Hepatocyte (in vitro differentiated cells): ENCODE measurements around the gene SH3TC1. TPM values are rescaled to one million over a fixed set of nuclear protein-coding genes. Genes with fewer than 3 reads are reported as not detected.

Experiments
- DNase-seq: peaks from one replicate; pipeline ENCODE4 v3.0.0-alpha.2; 2016; ENCODE audit warnings: low spot score
- H2AFZ ChIP-seq: fragments of 200-600 bp; sonication (generic); 2 replicates; pipeline ENCODE4 v1.6.0; 2016; ENCODE audit warnings: antibody characterized with exemption, mild to moderate bottlenecking
- H3K27ac ChIP-seq: fragments of 200-600 bp; sonication (generic); 2 replicates; pipeline ENCODE4 v1.5.1; 2016; ENCODE audit warnings: mild to moderate bottlenecking
- H3K27me3 ChIP-seq: fragments of 200-600 bp; sonication (generic); 2 replicates; pipeline ENCODE4 v1.6.1; 2016
- H3K36me3 ChIP-seq: fragments of 200-600 bp; sonication (generic); replicated peaks from 2 replicates; pipeline ENCODE4 v1.5.1; 2016; ENCODE audit warnings: low read depth; ENCODE audit not compliant: insufficient read depth
- H3K4me1 ChIP-seq: fragments of 200-600 bp; sonication (generic); 2 replicates; pipeline ENCODE4 v1.5.1; 2016; ENCODE audit warnings: mild to moderate bottlenecking, moderate library complexity; ENCODE audit not compliant: insufficient read depth
- H3K4me2 ChIP-seq: fragments of 200-600 bp; sonication (generic); 2 replicates; pipeline ENCODE4 v1.6.0; 2016
- H3K4me3 ChIP-seq: fragments of 200-600 bp; sonication (generic); 2 replicates; pipeline ENCODE4 v1.5.1; 2016; ENCODE audit warnings: mild to moderate bottlenecking
- H3K79me2 ChIP-seq: fragments of 200-600 bp; sonication (generic); 2 replicates; pipeline ENCODE4 v1.6.0; 2017; ENCODE audit warnings: mild to moderate bottlenecking
- H3K9me2 ChIP-seq: fragments of 200-600 bp; sonication (generic); replicated peaks from 2 replicates; pipeline ENCODE4 v1.6.0; 2017; ENCODE audit warnings: mild to moderate bottlenecking; ENCODE audit not compliant: insufficient read depth
- H3K9me3 ChIP-seq: fragments of 200-600 bp; sonication (generic); 2 replicates; pipeline ENCODE4 v1.5.1; 2016; ENCODE audit warnings: low read depth, mild to moderate bottlenecking
- H4K20me1 ChIP-seq: fragments of 200-600 bp; sonication (generic); 2 replicates; pipeline ENCODE4 v1.6.0; 2016; ENCODE audit warnings: mild to moderate bottlenecking; ENCODE audit not compliant: insufficient read depth, poor library complexity, severe bottlenecking
- EZH2 ChIP-seq: fragments of 200-600 bp; sonication (generic); IDR thresholded peaks from 2 replicates; pipeline ENCODE4 v1.6.1; 2016; ENCODE audit warnings: antibody characterized with exemption, mild to moderate bottlenecking, borderline replicate concordance
- EZH2phosphoT487 ChIP-seq: fragments of 200-600 bp; sonication (generic); IDR thresholded peaks from one replicate; pipeline ENCODE4 v1.6.1; 2018; ENCODE audit warnings: antibody characterized with exemption, mild to moderate bottlenecking, low read depth, moderate library complexity; ENCODE audit not compliant: unreplicated experiment, severe bottlenecking
- WGBS: methylation state at CpG from one replicate; pipeline ENCODE4 v1.1.6; 2016; ENCODE audit warnings: low lambda C conversion rate; ENCODE audit errors: missing lambda C conversion rate; 5-methylcytosine and 5-hydroxymethylcytosine counted together
- polyA plus RNA-seq: library from polyadenylated mRNA; unstranded; fragments of >200 nt; fragmentation: Nextera tagmentation; extraction: Ambion mirVana; gene quantifications from 2 replicates; pipeline ENCODE4 v1.2.1, GENCODE V29; 2016
- total RNA-seq: library from RNA; depleted of rRNA; stranded (reverse); fragments of >200 nt; gene quantifications from 2 replicates; pipeline ENCODE4 v1.2.3, GENCODE V29; 2014
- TF ChIP-seq, protein P1 (sequence below): fragments of 200-600 bp; sonication (generic); IDR thresholded peaks from 2 replicates; pipeline ENCODE4 v1.5.1; 2016; ENCODE audit warnings: antibody characterized with exemption, mild to moderate bottlenecking; ENCODE audit not compliant: poor library complexity

Gene SH3TC1
- total and polyA plus RNA-seq, 2 experiments from 2014 or later = 30.3 to 35.4 TPM

DNA sequence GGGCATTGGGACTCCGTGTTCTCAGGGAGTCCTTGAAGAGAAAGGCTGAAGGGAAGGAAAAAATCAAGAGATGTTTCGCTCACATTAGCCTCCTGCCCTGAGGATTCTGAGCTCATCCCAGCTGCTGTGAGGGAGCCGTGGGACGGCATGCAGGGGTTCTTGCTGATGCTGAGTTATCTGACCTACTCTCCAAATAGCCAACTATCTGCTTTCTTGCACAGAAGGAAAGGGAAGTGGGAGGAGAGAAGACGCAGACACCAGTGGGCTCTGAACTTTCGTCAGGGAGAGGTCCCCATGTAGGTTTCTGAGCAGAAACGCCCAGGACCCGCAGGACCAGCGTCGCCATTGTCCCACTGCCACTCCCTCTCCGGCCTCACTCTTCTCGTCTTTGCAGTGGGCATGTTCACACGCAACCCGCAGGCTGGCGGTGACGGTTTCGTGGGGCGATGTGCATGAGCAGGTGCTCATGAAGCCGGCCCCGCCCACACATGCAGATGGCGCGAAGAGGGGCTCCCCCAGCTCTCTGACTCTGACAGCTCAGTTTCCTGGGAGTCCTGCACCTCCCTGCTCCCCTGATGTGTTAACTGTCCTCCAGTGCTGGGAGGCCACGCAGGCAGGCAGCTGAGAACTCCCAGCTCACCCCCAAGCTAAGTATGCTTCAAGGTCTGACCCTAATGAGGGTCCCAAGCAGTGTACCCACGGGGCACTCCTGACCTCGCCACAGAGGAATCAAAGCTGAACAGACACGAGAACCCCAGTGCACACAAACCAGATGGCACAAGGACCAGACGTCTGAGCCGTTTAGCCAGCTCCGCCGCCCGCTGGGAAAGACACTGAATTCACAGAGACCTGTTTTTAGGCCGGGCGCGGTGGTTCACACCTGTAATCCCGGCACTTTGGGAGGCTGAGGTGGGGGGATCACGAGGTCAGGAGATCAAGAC lies 26.8 kb upstream of the SH3TC1 start:
- Histone ChIP-seq H3K27me3 (no peaks in the 10 kb centered on the region), H3K79me2 (no peaks in the 10 kb centered on the region), H3K4me3 (no peak overlapping the region), H4K20me1 (no peaks in the 10 kb centered on the region), H3K36me3 (no peaks in the 10 kb centered on the region), H3K9me3 (no peaks in the 10 kb centered on the region), H3K27ac (no peak overlapping the region), H3K9me2 (no peaks in the 10 kb centered on the region), H2AFZ (no peak overlapping the region), H3K4me2 (no peak overlapping the region), H3K4me1 (peaks cover 7% of the 10 kb centered on the region)
- no peak for DNase-seq
- TF ChIP-seq, protein P1, sequence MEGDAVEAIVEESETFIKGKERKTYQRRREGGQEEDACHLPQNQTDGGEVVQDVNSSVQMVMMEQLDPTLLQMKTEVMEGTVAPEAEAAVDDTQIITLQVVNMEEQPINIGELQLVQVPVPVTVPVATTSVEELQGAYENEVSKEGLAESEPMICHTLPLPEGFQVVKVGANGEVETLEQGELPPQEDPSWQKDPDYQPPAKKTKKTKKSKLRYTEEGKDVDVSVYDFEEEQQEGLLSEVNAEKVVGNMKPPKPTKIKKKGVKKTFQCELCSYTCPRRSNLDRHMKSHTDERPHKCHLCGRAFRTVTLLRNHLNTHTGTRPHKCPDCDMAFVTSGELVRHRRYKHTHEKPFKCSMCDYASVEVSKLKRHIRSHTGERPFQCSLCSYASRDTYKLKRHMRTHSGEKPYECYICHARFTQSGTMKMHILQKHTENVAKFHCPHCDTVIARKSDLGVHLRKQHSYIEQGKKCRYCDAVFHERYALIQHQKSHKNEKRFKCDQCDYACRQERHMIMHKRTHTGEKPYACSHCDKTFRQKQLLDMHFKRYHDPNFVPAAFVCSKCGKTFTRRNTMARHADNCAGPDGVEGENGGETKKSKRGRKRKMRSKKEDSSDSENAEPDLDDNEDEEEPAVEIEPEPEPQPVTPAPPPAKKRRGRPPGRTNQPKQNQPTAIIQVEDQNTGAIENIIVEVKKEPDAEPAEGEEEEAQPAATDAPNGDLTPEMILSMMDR = no peak
- TF ChIP-seq EZH2phosphoT487 (no peak), EZH2 (no peak)
- WGBS = 87% methylated on average over 36 of the region's 36 CpGs

DNA sequence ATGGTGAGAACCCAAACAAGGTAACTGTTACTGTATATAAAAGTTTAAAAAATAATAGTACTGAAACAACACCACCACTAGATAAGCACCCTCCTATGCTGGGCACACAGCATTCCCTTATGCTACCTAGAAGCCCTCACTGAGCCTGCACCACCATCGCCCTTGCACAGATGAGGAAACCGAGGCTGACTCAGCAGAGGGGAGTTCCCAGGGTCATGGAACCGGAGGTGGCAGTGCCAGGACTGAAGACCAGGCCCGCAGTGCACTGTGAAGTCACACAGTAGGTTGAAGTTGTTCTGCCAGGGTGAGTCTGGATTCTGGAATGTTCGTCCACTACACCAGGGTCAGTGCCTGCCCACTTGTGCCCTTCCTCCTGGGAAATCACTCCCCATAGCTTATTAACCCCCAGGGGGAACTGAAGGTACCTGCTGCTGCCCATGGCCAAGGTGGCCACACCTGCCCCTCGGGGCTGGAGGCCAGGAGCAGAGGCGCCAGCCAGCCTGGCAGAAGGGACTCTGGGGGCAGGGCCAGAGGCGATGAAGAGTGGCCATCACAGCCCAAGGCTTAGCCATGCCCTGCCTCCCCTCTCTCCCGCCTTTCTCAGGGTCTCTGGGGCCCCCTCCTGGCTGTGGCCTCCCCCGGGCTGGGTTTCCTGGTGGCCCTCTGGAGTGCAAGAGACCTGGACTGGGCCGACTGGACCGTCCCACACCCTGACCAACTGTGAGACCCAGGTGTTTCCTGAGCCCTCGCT lies 25.4 kb upstream of the SH3TC1 start:
- Histone ChIP-seq H3K27me3 (no peaks in the 10 kb centered on the region), H2AFZ (no peak overlapping the region), H3K4me3 (no peak overlapping the region), H3K9me3 (no peaks in the 10 kb centered on the region), H3K27ac (no peak overlapping the region), H3K9me2 (no peaks in the 10 kb centered on the region), H3K4me1 (peaks cover 4% of the 10 kb centered on the region), H4K20me1 (no peaks in the 10 kb centered on the region), H3K4me2 (no peak overlapping the region), H3K36me3 (no peaks in the 10 kb centered on the region), H3K79me2 (no peaks in the 10 kb centered on the region)
- DNase-seq = no peak
- WGBS = 81% methylated on average over 13 of the region's 13 CpGs
- TF ChIP-seq EZH2phosphoT487 (no peak), EZH2 (no peak)
- TF ChIP-seq, protein P1 = no peak

DNA sequence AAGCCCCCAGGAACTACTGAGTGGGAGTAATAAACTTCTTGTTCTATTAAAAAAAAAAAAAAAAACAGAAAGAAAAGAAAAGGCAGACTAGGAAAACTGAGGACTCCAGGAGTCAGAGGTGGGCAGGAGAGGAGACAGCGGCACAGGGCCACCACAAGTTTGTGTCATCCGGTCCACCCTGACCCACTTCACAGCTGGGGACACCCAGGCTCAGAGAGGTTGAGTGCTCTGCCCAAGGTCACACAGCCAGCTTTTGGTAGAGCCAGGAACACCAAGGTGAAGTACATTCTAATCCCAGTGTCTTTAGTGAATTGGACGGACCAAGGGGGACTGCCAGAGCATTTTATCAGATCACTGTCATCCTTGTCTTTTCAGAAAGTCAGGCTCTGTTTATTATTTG lies 24.1 kb upstream of the SH3TC1 start:
- no peak overlapping the region for H3K4me3 ChIP-seq
- no peaks in the 10 kb centered on the region for H3K9me3 ChIP-seq
- TF ChIP-seq EZH2phosphoT487 = no peak
- TF ChIP-seq EZH2 = no peak
- TF ChIP-seq, protein P1 = no peak
- H3K27me3 ChIP-seq = no peaks in the 10 kb centered on the region
- H3K79me2 ChIP-seq = no peaks in the 10 kb centered on the region
- H3K4me2 ChIP-seq = no peak overlapping the region
- H3K27ac ChIP-seq = no peak overlapping the region
- H2AFZ ChIP-seq = no peak overlapping the region
- peaks cover 4% of the 10 kb centered on the region for H3K4me1 ChIP-seq
- 86% methylated on average over 3 of the region's 3 CpGs for WGBS
- H3K9me2 ChIP-seq = no peaks in the 10 kb centered on the region
- no peak for DNase-seq
- no peaks in the 10 kb centered on the region for H3K36me3 ChIP-seq
- H4K20me1 ChIP-seq = no peaks in the 10 kb centered on the region
